PC-3 (cell line): ENCODE data around the gene ZFHX3. TPM values are rescaled to one million over a fixed set of nuclear protein-coding genes. Genes with fewer than 3 reads are reported as not detected.

ENCODE experiments used
- ATAC-seq: fragments of 200-7000 bp; cut with Tn5 transposase; 2 replicates; pipeline ENCODE4 v1.9.1; 2020; ENCODE audit warnings: mild to moderate bottlenecking, moderate library complexity
- BruUV-seq: library from RNA; stranded (reverse); fragments of 400-500 nt; replicated peaks from 2 replicates; lab custom pipeline; 2021; lab: Mats Ljungman, UMichigan
- CTCF ChIA-PET: fragments of 300-600 bp; sonication (Branson Sonifier 250); formaldehyde crosslinking; loops from one replicate; lab custom pipeline; 2022; ENCODE audit warnings: antibody characterized with exemption; lab: Charles Lee
- POLR2A ChIA-PET: fragments of 300-600 bp; sonication (Branson Sonifier 250); formaldehyde crosslinking; loops from one replicate; lab custom pipeline; 2022; ENCODE audit warnings: antibody characterized with exemption; ENCODE audit not compliant: unreplicated experiment; lab: Charles Lee
- DNase-seq: peaks from one replicate; pipeline ENCODE4 v3.0.0-alpha.2; 2015
- H2AFZ ChIP-seq: fragments of 300-600 bp; sonication (generic); 2 replicates; pipeline ENCODE4 v1.6.0; 2016; ENCODE audit warnings: antibody characterized with exemption, low read length
- H3F3A ChIP-seq: fragments of 300-600 bp; sonication (generic); one replicate; pipeline ENCODE4 v1.6.0; 2017; ENCODE audit warnings: antibody characterized with exemption, low read length, control low read depth, mild to moderate bottlenecking; ENCODE audit not compliant: unreplicated experiment
- H3K27ac ChIP-seq: fragments of 300-600 bp; sonication (generic); 2 replicates; pipeline ENCODE4 v1.5.1; 2016; ENCODE audit warnings: mild to moderate bottlenecking, low read length
- H3K27me3 ChIP-seq: fragments of 300-600 bp; sonication (generic); 2 replicates; pipeline ENCODE4 v1.6.1; 2016; ENCODE audit warnings: low read length, mixed read lengths
- H3K36me3 ChIP-seq: fragments of 300-600 bp; sonication (generic); 2 replicates; pipeline ENCODE4 v1.6.1; 2016; ENCODE audit warnings: low read depth, mixed run types, low read length, mixed read lengths
- H3K4me1 ChIP-seq: fragments of 300-600 bp; sonication (generic); 2 replicates; pipeline ENCODE4 v1.5.1; 2016; ENCODE audit warnings: low read length; ENCODE audit not compliant: insufficient read depth
- H3K4me2 ChIP-seq: fragments of 300-600 bp; sonication (generic); 2 replicates; pipeline ENCODE4 v1.6.0; 2016; ENCODE audit warnings: low read length
- H3K4me3 ChIP-seq: fragments of 300-600 bp; sonication (generic); 2 replicates; pipeline ENCODE4 v1.5.1; 2016; ENCODE audit warnings: mild to moderate bottlenecking, low read length, mixed read lengths
- H3K79me2 ChIP-seq: fragments of 300-600 bp; sonication (generic); 2 replicates; pipeline ENCODE4 v1.6.1; 2017; ENCODE audit warnings: low read length, mixed read lengths
- H3K9ac ChIP-seq: fragments of 300-600 bp; sonication (generic); 2 replicates; pipeline ENCODE4 v1.6.0; 2016; ENCODE audit warnings: mild to moderate bottlenecking, low read length
- H3K9me2 ChIP-seq: fragments of 300-600 bp; sonication (generic); replicated peaks from 2 replicates; pipeline ENCODE4 v1.6.1; 2016; ENCODE audit warnings: mixed run types, low read length, mixed read lengths
- H3K9me3 ChIP-seq: fragments of 300-600 bp; sonication (generic); 2 replicates; pipeline ENCODE4 v1.6.1; 2016; ENCODE audit warnings: low read length, mixed read lengths
- H4K20me1 ChIP-seq: fragments of 300-600 bp; sonication (generic); 2 replicates; pipeline ENCODE4 v1.6.1; 2016; ENCODE audit warnings: low read length, mixed read lengths
- EZH2 ChIP-seq: fragments of 300-600 bp; sonication (generic); IDR thresholded peaks from one replicate; pipeline ENCODE4 v1.6.1; 2017; ENCODE audit warnings: antibody characterized with exemption, mild to moderate bottlenecking, low read length; ENCODE audit not compliant: unreplicated experiment
- EZH2phosphoT487 ChIP-seq: fragments of 300-600 bp; sonication (generic); IDR thresholded peaks from 2 replicates; pipeline ENCODE4 v1.6.1; 2018; ENCODE audit warnings: mild to moderate bottlenecking, antibody characterized with exemption, low read length, borderline replicate concordance
- intact Hi-C: fragments of 100-400 bp; cut with micrococcal nuclease; formaldehyde crosslinking; loops from 2 replicates; pipeline ENCODE4 v1.9.0; 2023
- total RNA-seq: library from RNA; depleted of rRNA; stranded (reverse); fragments of >200 nt; gene quantifications from 2 replicates; pipeline ENCODE4 v1.2.3, GENCODE V29; 2014
- TF ChIP-seq, protein P1 (sequence below): fragments of 300-600 bp; sonication (generic); conservative IDR thresholded peaks from 2 replicates; pipeline ENCODE4 v1.5.1; 2017; ENCODE audit warnings: antibody characterized with exemption, low read depth, mild to moderate bottlenecking, low read length

Gene ZFHX3
- total RNA-seq, 1 experiment from 2014 or later: 3.5 TPM

DNA sequence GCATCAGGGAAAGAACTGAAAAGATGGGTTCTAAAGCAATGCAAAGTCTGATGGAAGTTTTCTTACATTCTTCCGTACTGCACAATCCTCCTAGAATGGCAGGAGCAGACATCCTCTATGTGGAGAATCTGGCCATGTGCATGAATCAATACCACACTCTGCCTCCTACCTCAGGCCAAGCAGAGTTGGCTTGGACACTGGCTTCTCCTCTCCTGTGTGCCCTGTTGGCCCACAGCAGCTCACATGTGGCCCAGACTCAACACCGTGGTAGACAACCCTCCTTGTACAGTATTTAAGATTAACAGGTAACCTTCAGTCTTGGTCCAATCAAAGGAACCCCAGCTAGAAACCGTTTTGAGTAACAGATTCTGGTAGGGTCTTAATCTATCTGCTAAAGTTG is 101.9 kb downstream of the ZFHX3 start:
- POLR2A ChIA-PET: no interaction called here
- H3K4me2 ChIP-seq: no peak overlapping the region
- H3K36me3 ChIP-seq: no peaks in the 10 kb centered on the region
- H3K27me3 ChIP-seq: no peaks in the 10 kb centered on the region
- no peaks in the 10 kb centered on the region for H3F3A ChIP-seq
- no TSS peak for BruUV-seq
- peaks cover 9% of the 10 kb centered on the region for H3K4me1 ChIP-seq
- no peak overlapping the region for H3K27ac ChIP-seq
- DNase-seq (no peak), ATAC-seq (no peak)
- H4K20me1 ChIP-seq: no peaks in the 10 kb centered on the region
- no peak overlapping the region for H3K9ac ChIP-seq
- no peaks in the 10 kb centered on the region for H3K9me2 ChIP-seq
- H2AFZ ChIP-seq: no peak overlapping the region
- no peak overlapping the region for H3K4me3 ChIP-seq
- CTCF ChIA-PET: no interaction called here
- intact Hi-C loops: no loop called here
- TF ChIP-seq EZH2: no peak
- TF ChIP-seq, protein P1, sequence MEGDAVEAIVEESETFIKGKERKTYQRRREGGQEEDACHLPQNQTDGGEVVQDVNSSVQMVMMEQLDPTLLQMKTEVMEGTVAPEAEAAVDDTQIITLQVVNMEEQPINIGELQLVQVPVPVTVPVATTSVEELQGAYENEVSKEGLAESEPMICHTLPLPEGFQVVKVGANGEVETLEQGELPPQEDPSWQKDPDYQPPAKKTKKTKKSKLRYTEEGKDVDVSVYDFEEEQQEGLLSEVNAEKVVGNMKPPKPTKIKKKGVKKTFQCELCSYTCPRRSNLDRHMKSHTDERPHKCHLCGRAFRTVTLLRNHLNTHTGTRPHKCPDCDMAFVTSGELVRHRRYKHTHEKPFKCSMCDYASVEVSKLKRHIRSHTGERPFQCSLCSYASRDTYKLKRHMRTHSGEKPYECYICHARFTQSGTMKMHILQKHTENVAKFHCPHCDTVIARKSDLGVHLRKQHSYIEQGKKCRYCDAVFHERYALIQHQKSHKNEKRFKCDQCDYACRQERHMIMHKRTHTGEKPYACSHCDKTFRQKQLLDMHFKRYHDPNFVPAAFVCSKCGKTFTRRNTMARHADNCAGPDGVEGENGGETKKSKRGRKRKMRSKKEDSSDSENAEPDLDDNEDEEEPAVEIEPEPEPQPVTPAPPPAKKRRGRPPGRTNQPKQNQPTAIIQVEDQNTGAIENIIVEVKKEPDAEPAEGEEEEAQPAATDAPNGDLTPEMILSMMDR: no peak
- TF ChIP-seq EZH2phosphoT487: no peak
- H3K79me2 ChIP-seq: peaks cover 22% of the 10 kb centered on the region; the same call in 1 of the 2 replicates
- no peaks in the 10 kb centered on the region for H3K9me3 ChIP-seq

DNA sequence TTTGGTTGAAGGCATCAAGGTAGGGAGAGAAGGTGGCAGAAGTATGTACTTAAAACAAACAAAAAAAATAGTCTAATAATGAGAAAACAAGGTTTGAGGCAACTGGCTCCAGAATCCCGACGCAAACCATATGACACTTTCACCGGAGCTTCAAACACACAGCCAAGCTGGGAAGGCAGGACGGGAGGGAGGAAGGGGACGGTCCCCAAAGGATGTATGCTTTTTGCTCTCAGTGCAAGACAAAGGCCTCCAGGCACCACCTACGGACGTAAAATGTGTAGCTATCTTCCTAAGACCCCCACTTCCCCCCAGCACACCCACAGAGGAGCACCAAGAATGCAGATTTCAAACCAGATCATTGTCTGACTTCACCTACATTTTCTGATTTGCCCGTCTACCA is 102.3 kb downstream of the ZFHX3 start:
- ChIA-PET POLR2A (no interaction called here), CTCF (no interaction called here)
- peaks cover 9% of the 10 kb centered on the region for H3K4me1 ChIP-seq
- intact Hi-C loops: no loop called here
- H3K36me3 ChIP-seq: no peaks in the 10 kb centered on the region
- H3K4me3 ChIP-seq: no peak overlapping the region
- H3K9me3 ChIP-seq: no peaks in the 10 kb centered on the region
- no peaks in the 10 kb centered on the region for H4K20me1 ChIP-seq
- DNase-seq: no peak
- H3K9ac ChIP-seq: no peak overlapping the region
- H2AFZ ChIP-seq: no peak overlapping the region
- no TSS peak for BruUV-seq
- H3K79me2 ChIP-seq: peaks cover 25% of the 10 kb centered on the region; the same call in 1 of the 2 replicates
- TF ChIP-seq, protein P1: no peak
- TF ChIP-seq EZH2phosphoT487 (no peak), EZH2 (no peak)
- no peaks in the 10 kb centered on the region for H3K27me3 ChIP-seq
- H3K4me2 ChIP-seq: no peak overlapping the region
- H3K27ac ChIP-seq: no peak overlapping the region
- H3F3A ChIP-seq: no peaks in the 10 kb centered on the region
- no peaks in the 10 kb centered on the region for H3K9me2 ChIP-seq
- no peak for ATAC-seq

DNA sequence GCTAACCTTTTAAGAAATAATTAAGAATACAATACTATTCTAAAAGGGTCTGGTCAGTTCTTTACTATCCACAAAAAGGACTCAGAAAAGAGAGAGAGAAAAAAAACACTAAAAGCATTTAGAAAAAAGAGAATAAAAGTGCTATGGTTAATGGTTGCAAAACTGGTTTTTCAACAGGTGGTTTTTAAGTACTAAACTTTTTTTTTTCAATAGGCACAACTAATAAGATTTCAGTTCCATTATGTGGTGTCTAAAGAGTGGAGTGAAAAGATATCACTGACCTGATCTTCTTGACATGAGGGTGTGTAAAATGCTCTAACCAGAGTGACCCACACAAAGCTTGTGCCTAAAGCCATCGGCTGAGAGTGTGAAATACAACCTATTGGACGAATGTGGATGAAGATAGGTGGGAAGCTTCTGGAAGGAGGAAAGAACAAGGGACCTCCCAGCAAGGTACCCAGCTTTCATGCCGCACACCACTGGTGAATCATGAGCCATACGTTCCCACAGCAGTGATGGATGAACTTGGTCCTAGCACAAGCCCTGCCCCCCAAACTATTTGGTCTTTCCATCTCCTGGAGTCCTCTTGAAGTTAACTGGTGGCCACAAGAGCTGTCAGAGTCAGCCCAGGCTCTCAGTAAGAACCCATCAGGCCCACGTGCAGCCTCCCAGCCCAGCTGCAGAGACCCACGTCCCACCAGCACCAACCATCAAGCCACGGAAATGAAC is 103.0 kb downstream of the ZFHX3 start:
- no peak overlapping the region for H3K9ac ChIP-seq
- ChIA-PET POLR2A (no interaction called here), CTCF (no interaction called here)
- no peaks in the 10 kb centered on the region for H3K9me2 ChIP-seq
- peaks cover 31% of the 10 kb centered on the region for H3K79me2 ChIP-seq
- H3F3A ChIP-seq: no peaks in the 10 kb centered on the region
- no peak overlapping the region for H3K27ac ChIP-seq
- H2AFZ ChIP-seq: no peak overlapping the region
- DNase-seq: no peak
- TF ChIP-seq EZH2phosphoT487 (no peak), EZH2 (no peak)
- TF ChIP-seq, protein P1: no peak
- BruUV-seq: no TSS peak
- no peak overlapping the region for H3K4me2 ChIP-seq
- no peaks in the 10 kb centered on the region for H3K36me3 ChIP-seq
- H3K4me3 ChIP-seq: no peak overlapping the region
- no peaks in the 10 kb centered on the region for H3K9me3 ChIP-seq
- H3K4me1 ChIP-seq: peaks cover 9% of the 10 kb centered on the region
- no peaks in the 10 kb centered on the region for H4K20me1 ChIP-seq
- no peaks in the 10 kb centered on the region for H3K27me3 ChIP-seq
- intact Hi-C loops: no loop called here
- ATAC-seq: no peak
